GM18526 (cell line): ENCODE results near the gene CNTN1.

ENCODE experiments used
- POLR2A ChIP-seq: IDR thresholded peaks from 3 replicates; pipeline ENCODE4 v1.6.1; 2011; ENCODE audit not compliant: insufficient read length; ENCODE audit errors: extremely low read depth

Gene CNTN1

GRCh38 chr12:40691913-40692764, at the start of gene CNTN1:
Gene CNTN1, plus strand, starts transcription at chr12:40692439.
- no peak for TF ChIP-seq POLR2A

- TF ChIP-seq POLR2A = no peak
Observed at GRCh38 chr12:40643506-40643905, 48.7 kb upstream of the CNTN1 start.

- TF ChIP-seq POLR2A = no peak
Observed at GRCh38 chr12:40643976-40644375, 48.3 kb upstream of the CNTN1 start.

- no peak for TF ChIP-seq POLR2A
Observed at GRCh38 chr12:40644708-40645107, 47.5 kb upstream of the CNTN1 start.

GRCh38 chr12:40645361-40645760, 46.9 kb upstream of the CNTN1 start:
- TF ChIP-seq POLR2A = no peak

- no peak for TF ChIP-seq POLR2A
Observed at GRCh38 chr12:40646456-40646855, 45.8 kb upstream of the CNTN1 start.

GRCh38 chr12:40646911-40647310, 45.3 kb upstream of the CNTN1 start:
- no peak for TF ChIP-seq POLR2A

- no peak for TF ChIP-seq POLR2A
Observed at GRCh38 chr12:40647651-40648050, 44.6 kb upstream of the CNTN1 start.

GRCh38 chr12:40648519-40648918, 43.7 kb upstream of the CNTN1 start:
- no peak for TF ChIP-seq POLR2A

GRCh38 chr12:40650038-40650704, 42.1 kb upstream of the CNTN1 start:
- TF ChIP-seq POLR2A = no peak

GRCh38 chr12:40655451-40655850, 36.8 kb upstream of the CNTN1 start:
- no peak for TF ChIP-seq POLR2A

- TF ChIP-seq POLR2A = no peak
Observed at GRCh38 chr12:40662366-40662765, 29.9 kb upstream of the CNTN1 start.

- no peak for TF ChIP-seq POLR2A
Observed at GRCh38 chr12:40663781-40664180, 28.5 kb upstream of the CNTN1 start.

- TF ChIP-seq POLR2A = no peak
Observed at GRCh38 chr12:40668099-40668529, 24.1 kb upstream of the CNTN1 start.

GRCh38 chr12:40672741-40673271, 19.4 kb upstream of the CNTN1 start:
- no peak for TF ChIP-seq POLR2A

- no peak for TF ChIP-seq POLR2A
Observed at GRCh38 chr12:40681148-40681547, 11.1 kb upstream of the CNTN1 start.
